ENCODE results near the gene PPM1M.

Gene PPM1M

GRCh38 chr3:52293491-52294319 lies 48.1 kb downstream of the PPM1M start:
- no peak for FAIRE-seq

DNA sequence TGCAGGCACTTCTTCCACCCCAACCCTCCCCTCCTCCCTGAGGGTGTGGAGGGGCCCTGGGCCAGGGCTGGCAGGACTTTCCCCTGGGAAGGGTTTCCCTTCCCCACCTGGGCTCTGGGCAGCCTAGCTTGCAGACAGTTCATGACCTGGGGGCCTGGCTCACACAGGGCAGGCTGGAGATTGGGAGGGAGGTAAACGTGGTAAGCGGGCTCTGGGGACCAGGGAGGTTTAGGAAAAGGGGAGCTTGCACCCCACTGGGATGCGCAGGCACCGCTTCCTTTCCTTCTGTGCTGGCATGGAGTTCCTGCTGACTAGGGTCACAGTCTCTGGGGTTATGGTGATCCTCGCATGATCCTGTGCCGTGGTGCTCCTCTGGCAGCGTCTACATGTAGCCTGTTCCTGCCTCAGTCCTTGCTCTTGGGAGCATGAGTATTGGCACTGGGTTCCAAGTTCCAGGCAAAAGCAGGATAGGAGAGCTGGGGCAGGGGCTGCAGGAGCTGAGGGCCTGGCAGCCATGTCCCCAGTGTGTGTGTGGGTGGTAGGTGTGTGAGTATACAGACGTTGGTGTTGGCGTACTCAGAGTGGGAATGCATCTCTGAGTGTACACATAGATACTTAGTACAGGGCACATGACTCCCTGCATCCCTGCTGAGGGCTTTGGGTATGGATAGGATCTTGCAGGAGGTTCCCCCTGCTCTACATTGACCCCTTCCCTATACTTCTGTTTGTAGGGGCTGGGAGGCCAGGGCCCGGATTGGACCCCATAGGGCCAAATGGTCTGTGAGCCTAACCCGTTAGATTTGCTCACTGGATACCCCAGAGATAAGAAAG lies 49.0 kb downstream of the PPM1M start:
- no peak for DNase-seq (ENCODE audit: insufficient read length, low spot score)
- FAIRE-seq, result no peak

More at GRCh38 chr3:52293491-52294319, 48.1 kb downstream of the PPM1M start:
- DNase-seq (ENCODE audit: insufficient read length, low spot score), result no peak

- FAIRE-seq (no peak), DNase-seq (ENCODE audit: insufficient read length, low spot score) (no peak)
These were observed 50.2 kb downstream of the PPM1M start for GRCh38 chr3:52295671-52296208.

DNA sequence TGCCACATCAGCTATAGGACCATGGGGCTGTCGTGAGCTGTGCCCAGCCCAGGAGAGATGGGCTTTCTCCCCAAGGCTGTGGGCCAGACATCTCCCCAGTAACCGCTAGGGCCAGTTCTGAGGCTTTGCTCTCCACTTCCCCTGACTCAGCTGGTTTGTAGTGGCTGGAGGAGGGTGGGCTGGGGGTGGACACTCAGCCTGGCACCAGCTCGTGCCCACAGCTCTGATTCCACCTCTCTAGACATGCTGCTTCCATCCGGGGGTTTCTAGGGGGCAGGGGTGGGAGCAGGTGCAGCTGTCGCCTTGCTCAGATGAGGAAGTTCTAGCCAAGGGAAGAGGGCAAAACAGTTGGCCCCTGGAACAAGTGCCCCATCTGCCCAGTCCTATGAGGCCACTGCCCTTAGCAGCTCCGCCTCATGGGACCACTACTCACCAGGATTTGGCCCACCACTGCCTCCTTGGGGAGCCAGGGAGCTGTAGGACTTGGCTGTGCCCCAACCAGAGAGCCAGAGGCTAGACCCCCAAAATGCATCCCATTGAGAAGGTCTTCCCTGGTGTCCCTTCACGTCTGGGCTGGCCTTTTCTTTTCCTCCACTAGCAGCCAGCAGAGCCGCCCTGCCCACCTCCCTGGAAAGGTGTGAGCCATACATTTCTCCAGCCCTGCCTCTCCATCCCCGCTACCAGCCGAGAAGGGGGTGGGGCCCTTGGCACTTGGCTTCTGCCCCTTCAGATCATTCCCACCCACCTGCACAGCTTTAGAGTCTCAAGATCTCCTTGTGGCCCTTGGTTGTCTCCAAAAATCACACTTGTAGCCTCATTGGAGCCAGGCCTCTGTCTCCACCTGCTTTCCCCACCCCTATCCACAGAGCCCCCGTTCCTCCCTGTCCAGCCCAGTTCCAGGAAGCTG lies 51.9 kb downstream of the PPM1M start:
- FAIRE-seq, result no peak
- DNase-seq (ENCODE audit: insufficient read length, low spot score), result no peak

- FAIRE-seq, result no peak
- no peak for DNase-seq (ENCODE audit: insufficient read length, low spot score)
These were observed 52.9 kb downstream of the PPM1M start for GRCh38 chr3:52298149-52299098.

- DNase-seq (ENCODE audit: insufficient read length, low spot score), result no peak
- no peak for FAIRE-seq
These were observed 53.8 kb downstream of the PPM1M start for GRCh38 chr3:52299247-52299878.
